PC-3 (cell line): Measurements from ENCODE around the gene STYK1.

Experiments used
- CTCF ChIP-seq: fragments of 300-600 bp; sonication (generic); conservative IDR thresholded peaks from 2 replicates; pipeline ENCODE4 v1.5.1; 2017; ENCODE audit warnings: antibody characterized with exemption, low read depth, mild to moderate bottlenecking, low read length
- EZH2 ChIP-seq: fragments of 300-600 bp; sonication (generic); IDR thresholded peaks from one replicate; pipeline ENCODE4 v1.6.1; 2017; ENCODE audit warnings: antibody characterized with exemption, mild to moderate bottlenecking, low read length; ENCODE audit not compliant: unreplicated experiment

GRCh38 chr12:10607885-10608458 lies 65.9 kb downstream of the STYK1 start:
- TF ChIP-seq CTCF (peak; percentile 54), EZH2 (no peak)
